HG02571 (cell line): Measurements from ENCODE around the gene NHSL2.

Experiments used
- ATAC-seq: cut with Tn5 transposase; IDR thresholded peaks from one replicate; pipeline ENCODE4 v1.9.1; 2021; ENCODE audit warnings: mild to moderate bottlenecking, moderate library complexity; ENCODE audit not compliant: unreplicated experiment

The NHSL2 gene

DNA sequence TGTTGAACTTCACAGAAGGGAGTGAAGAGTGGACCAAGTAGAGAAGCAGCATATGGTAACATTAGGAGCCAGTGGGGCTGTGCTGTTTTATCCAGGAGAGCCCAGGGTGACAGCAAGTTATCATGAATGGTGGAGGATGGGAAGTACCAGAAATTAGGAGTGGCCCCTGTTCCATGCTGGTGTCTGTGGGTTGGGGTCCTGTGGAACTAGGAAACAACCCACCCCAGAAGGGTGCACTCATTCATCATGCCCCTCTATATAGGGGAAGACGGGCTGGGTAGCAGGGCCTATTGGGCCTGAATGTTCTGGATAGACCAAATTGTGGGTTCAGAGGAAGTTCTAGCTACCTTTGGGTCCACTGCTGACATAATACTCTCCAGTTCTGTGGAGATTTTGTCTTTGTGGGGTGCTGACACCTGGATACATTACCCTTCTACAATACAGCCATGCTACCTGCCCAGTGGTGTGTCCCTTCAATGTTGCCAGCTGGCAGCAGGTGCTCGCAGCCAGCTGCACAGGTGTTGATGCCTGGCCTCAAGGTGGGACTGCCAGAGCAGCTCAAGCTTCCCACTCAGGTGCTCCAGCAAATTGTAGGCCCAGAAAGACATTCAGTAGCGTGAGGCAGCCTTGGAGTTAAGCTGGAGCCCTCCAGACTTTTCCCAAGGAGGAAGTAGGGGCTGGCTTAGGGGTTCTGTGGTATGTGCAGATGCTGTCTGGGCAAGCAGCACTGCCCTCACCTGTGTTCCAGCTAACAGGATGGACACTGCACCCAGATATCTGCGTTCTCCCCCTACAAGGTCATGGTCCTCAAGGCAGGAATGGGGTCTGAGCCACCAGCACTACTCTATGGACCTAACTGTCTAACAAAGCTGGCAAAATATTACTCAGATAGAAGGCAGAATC lies 106.5 kb downstream of the NHSL2 start:
- no peak for ATAC-seq

- ATAC-seq: peak; percentile 53
Measured at GRCh38 chrX:72018277-72019112, 107.8 kb downstream of the NHSL2 start.

- ATAC-seq: no peak
Measured at GRCh38 chrX:72019487-72019886, 108.8 kb downstream of the NHSL2 start.

DNA sequence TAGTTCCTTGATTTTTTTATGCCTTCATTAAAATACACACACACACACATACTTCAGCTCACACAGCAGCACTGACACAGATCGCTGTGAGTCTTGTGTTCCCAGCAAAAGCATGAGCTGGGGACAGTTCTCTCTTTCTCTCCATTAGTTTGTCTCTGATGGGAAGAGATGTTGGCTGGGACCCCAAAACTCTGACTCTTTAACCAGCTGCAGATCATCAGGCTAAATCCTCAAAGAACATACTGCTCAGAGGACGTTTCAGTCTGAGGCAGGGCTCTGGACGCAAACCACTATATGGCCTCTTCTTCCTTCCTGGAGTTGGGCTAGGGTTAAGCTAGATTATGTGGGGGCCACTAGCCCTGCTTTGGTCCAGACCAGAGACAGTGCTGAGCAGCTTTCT lies 109.6 kb downstream of the NHSL2 start:
- no peak for ATAC-seq

- ATAC-seq: no peak
Measured at GRCh38 chrX:72020788-72021187, 110.1 kb downstream of the NHSL2 start.

GRCh38 chrX:72021975-72022374 lies 111.3 kb downstream of the NHSL2 start:
- ATAC-seq: no peak

- ATAC-seq: no peak
Measured at GRCh38 chrX:72023071-72023470, 112.4 kb downstream of the NHSL2 start.

- ATAC-seq: no peak
Measured at GRCh38 chrX:72025236-72025770, 114.7 kb downstream of the NHSL2 start.

- ATAC-seq: no peak
Measured at GRCh38 chrX:72026341-72027023, 115.8 kb downstream of the NHSL2 start.

DNA sequence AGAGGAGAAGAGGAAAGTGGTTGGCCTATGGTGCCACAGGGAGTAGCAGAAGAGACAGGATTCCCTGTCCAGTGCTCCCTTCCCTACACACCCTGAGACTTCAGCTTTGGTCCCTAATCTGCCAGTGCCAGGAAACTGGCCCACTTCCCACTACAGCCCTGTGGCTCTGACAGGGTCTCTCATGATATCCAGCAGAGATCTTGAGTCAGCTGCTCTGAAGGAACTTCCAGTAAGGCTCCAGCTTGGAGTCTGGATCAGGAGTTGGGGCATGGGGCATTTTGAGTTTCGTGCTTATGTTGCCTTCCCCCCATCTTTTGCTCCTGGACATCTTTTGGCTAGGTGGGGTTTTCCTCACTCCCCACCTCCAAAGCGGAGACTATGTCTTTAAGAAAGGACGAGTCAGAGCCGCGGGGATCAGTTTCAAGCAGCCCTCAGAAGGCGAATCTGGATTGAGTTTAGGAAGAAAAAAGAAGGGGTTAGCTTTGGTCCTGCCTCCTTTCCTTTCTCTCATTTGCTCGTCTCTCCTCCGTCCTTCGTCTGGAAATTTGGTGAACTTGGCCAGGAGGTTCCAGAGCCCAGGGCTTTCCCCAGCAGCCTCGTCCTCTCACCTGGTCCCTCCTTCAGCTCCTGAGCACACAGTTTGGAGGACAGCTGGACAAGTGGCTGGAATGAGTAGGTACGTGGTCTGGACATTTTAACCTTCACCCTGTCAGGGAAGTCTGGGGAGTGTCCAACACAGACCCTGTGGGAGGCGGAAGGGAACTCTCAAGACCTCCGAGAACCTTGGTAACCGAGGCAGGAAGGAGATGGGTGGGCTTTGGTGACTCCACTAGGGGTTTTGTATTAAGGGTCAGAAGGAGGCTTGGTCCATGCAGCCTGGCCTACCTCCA lies 116.6 kb downstream of the NHSL2 start:
- no peak for ATAC-seq

DNA sequence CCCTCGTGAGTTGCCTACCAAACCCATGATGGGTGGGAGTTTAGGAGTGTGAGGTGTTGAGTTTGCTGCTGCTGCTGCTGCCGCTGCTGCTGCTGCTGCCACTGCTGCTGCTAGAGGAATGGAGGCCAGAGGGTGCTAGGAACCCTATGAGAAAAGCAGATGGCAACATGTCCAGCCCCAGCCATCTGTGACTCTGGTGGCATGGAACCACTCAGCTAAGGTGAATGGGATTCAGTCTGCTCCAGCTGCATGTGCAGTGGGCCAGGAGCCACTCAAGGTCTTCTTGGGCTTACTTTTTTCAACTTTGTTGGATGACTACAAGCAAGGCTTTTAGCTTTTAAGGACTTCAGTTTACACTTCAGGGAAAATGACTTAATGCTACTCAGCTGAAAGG lies 117.3 kb downstream of the NHSL2 start:
- no peak for ATAC-seq

GRCh38 chrX:72028701-72029470 lies 118.2 kb downstream of the NHSL2 start:
- no peak for ATAC-seq

- no peak for ATAC-seq
Measured at GRCh38 chrX:72029483-72030411, 119.1 kb downstream of the NHSL2 start.

GRCh38 chrX:72030431-72030830 lies 119.8 kb downstream of the NHSL2 start:
- ATAC-seq: no peak

DNA sequence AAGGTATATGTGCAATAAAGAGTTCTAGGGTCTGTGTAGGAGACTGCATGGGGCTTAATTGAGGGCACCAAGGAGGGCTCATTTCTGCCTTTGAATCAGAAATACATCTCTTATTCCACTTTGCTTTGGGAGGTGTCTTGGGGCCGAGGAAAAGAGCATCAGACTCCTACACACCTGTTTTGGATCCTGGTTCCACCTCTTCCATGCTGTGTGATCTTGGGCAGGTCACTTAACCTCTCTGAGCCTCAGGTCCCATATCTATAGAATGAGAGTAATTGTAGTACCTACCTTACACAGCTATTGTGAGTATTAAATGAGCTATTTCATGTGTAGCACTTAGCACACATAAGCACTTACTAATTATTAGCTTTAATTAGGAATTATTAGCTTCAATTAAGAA lies 120.5 kb downstream of the NHSL2 start:
- no peak for ATAC-seq

DNA sequence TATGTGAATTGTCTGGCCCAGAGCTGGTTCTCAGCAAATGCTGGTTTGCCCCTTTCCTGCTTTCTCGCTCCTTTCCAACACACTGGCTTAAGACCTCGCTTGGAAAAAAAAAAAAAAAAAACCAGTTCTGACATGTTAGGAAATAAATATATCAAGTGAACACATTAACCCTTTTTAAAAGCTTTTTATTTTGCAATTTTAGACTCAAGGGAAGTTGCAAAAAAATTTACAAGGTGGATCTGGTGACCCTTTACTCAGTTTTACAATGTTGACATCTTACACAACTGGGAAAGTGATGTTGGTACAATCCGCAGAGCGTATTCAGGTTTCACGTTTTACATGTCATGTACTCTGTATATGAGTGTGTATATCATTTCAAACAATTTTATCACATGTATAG lies 121.0 kb downstream of the NHSL2 start:
- no peak for ATAC-seq

DNA sequence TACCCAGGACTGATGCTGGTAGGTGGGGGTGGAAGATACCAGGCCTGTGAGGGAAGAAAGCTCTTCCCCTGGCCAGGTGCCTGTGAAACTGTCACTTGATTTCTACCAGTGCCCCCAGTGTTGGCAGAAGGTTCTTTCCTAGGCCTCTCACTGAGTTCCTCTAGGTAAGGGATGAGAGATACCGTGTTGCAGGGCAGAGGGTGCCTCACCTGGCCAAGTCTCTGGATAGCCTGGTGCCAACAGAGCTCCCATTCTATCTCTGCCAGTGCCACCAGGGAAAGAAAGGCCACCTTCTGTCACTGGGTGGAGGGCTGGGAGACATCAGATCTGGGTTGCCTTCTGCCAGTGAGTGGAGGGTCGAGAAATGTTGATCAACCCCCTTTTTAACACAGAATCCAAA lies 127.0 kb downstream of the NHSL2 start:
- no peak for ATAC-seq

- no peak for ATAC-seq
Measured at GRCh38 chrX:72038016-72038415, 127.4 kb downstream of the NHSL2 start.
